GM23338 (cell line): Measurements from ENCODE around the gene TUBB4A.

Experiments used
- CREB1 ChIP-seq: fragments of 250-450 bp; sonication (Bioruptor Pico); IDR thresholded peaks from 2 replicates; pipeline ENCODE4 v1.5.0; 2020; ENCODE audit warnings: low read depth, mild to moderate bottlenecking, moderate library complexity
- CTCF ChIP-seq, 2 experiments: fragments of 200-600 bp in 1 of 2; sonication (generic) in 1 of 2; conservative IDR thresholded peaks; 2 replicates each; pipeline versions ENCODE4 v1.5.1 to v1.6.1; 2016 to 2017; ENCODE audit warnings: antibody characterized with exemption in 2 of 2, low read depth in 2 of 2, mild to moderate bottlenecking in 2 of 2, moderate library complexity in 1 of 2
- EZH2 ChIP-seq: fragments of 200-600 bp; sonication (generic); IDR thresholded peaks from one replicate; pipeline ENCODE4 v1.8.0; 2017; ENCODE audit warnings: antibody characterized with exemption, mild to moderate bottlenecking, low read depth; ENCODE audit not compliant: unreplicated experiment
- EZH2phosphoT487 ChIP-seq: fragments of 200-600 bp; sonication (generic); IDR thresholded peaks from one replicate; pipeline ENCODE4 v1.8.1; 2018; ENCODE audit warnings: antibody characterized with exemption; ENCODE audit not compliant: unreplicated experiment
- JUNB ChIP-seq: IDR thresholded peaks from one replicate; pipeline ENCODE4 v1.6.1; 2016; ENCODE audit warnings: antibody characterized with exemption; ENCODE audit not compliant: unreplicated experiment
- POLR2AphosphoS5 ChIP-seq: IDR thresholded peaks from 2 replicates; pipeline ENCODE4 v1.6.1; 2016; ENCODE audit warnings: antibody characterized with exemption, low read depth
- REST ChIP-seq: IDR thresholded peaks from one replicate; pipeline ENCODE4 v1.6.1; 2018; ENCODE audit warnings: antibody characterized with exemption; ENCODE audit not compliant: unreplicated experiment

- TF ChIP-seq CTCF (conservative IDR thresholded peaks at IDR 0.05; ENCODE audit: low read depth in 2 of 2) = no peak
- no peak for TF ChIP-seq EZH2
- no peak; the same call in none of the 2 replicates for TF ChIP-seq POLR2AphosphoS5
- TF ChIP-seq CREB1 (CRISPR knock-in tag) = peak; percentile 85
- TF ChIP-seq EZH2phosphoT487 = no peak
- no peak for TF ChIP-seq REST
- no peak for TF ChIP-seq JUNB
Measured at GRCh38 chr19:6476155-6476895, 25.8 kb downstream of the TUBB4A start.
